Measurements from ENCODE around the gene PET117. TPM values are rescaled to one million over a fixed set of nuclear protein-coding genes. Genes with fewer than 3 reads are reported as not detected.
"Not testable (repeated sequence)": the region's sequence is repeated elsewhere in the genome, so short reads cannot be mapped to it uniquely, and the experiment has no call there.

Gene PET117
- total RNA-seq, 2 donors from 2014 or later = 9.1 to 13.2 TPM

DNA sequence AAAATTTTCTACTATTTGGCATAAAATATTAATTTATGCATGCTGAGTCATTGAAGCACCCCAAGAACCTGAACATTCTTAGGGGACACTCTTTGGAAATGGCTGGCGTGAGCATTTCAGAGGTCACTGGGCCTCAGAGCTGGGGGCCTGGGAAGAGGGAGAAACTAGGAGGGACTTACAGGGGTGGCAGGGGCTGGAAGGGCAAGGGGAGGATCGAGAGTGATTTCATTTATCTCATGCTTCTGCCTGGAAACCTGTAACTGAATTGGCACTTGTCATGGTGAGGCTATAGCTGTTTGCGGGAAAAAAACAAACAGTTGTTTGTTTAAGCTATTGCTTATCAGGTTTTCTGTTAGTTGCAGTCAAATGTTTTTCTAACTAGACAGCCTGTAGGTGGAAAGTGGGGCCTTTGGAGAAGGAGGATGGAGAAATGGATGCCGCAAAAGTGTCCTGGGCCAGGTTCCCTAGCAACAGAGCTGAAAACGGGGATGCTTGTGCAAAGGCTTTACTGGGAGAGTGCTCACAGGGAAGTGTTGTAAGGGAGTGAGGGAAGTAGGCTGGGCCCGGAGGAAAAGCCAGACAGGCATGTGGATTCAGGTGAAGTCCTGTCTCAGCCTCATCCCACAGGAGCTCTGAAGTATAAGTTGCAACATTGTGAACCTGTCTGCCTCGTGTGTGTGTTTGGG, 36.4 kb upstream of the PET117 start:
- Histone ChIP-seq H3K36me3 (replicated peaks in 1 of 2; ENCODE audit: insufficient read depth in 1 of 2, low read depth in 2 of 2) (no peaks in the 10 kb centered on the region), H3K9me3 (no peaks in the 10 kb centered on the region), H3K27ac (no peak overlapping the region), H3K4me1 (peaks cover 7% of the 10 kb centered on the region), H3K27me3 (peaks cover 0 to 4% of the 10 kb centered on the region in 2 donors), H3K4me3 (no peak overlapping the region)
- ATAC-seq = no peak
- no peak for DNase-seq
- TF ChIP-seq, protein P1, sequence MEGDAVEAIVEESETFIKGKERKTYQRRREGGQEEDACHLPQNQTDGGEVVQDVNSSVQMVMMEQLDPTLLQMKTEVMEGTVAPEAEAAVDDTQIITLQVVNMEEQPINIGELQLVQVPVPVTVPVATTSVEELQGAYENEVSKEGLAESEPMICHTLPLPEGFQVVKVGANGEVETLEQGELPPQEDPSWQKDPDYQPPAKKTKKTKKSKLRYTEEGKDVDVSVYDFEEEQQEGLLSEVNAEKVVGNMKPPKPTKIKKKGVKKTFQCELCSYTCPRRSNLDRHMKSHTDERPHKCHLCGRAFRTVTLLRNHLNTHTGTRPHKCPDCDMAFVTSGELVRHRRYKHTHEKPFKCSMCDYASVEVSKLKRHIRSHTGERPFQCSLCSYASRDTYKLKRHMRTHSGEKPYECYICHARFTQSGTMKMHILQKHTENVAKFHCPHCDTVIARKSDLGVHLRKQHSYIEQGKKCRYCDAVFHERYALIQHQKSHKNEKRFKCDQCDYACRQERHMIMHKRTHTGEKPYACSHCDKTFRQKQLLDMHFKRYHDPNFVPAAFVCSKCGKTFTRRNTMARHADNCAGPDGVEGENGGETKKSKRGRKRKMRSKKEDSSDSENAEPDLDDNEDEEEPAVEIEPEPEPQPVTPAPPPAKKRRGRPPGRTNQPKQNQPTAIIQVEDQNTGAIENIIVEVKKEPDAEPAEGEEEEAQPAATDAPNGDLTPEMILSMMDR (IDR thresholded peaks at IDR 0.05) = no peak
- no peak for TF ChIP-seq POLR2A (IDR thresholded peaks at IDR 0.05)
- WGBS, 2 donors = 46% methylated on average over 7 of the region's 7 CpGs
- intact Hi-C loops (cut with DNase I) = no loop called here

DNA sequence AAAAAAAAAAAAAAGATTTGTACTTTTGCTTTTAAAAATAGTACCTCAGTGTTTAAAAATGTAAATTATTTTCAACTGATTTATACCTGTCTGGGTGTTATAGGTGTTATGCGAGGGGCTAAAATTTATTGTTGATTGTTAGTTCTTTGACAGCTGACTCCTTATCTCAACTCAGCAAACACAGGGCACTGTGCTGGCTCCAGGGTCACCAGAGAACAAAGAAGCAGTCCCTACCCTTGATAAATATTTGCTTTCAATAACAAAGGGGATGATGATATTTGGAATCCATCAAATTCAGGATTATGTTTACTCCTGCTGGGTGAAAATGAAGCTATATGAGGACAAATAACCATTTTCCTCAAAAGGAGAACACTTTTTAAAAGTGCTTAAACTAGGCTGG, 34.2 kb upstream of the PET117 start:
- 20 to 21% methylated on average over 1 of the region's 1 CpG for WGBS, 2 donors
- no peak for ATAC-seq

DNA sequence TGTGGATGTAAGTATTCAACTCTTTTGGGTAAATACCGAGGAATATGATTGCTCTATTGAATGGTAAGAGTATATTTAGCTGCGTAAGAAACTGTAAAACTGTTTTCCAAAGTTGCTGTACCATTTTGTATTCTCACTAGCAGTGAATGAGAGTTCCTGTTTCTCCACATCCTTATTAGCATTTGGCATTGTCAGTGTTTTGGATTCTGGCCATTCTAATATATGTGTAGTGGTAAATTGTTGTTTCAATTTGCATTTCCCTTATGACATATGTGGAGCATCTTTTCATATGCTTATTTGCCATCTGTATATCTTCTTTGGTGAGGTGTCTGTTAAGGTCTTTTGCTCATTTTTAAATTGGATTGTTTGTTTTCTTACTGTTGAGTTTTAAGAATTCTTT, 29.3 kb upstream of the PET117 start:
- Histone ChIP-seq H3K9me3 (no peaks in the 10 kb centered on the region), H3K4me3 (no peak overlapping the region), H3K36me3 (replicated peaks in 1 of 2; ENCODE audit: insufficient read depth in 1 of 2, low read depth in 2 of 2) (no peaks in the 10 kb centered on the region), H3K27ac (no peak overlapping the region), H3K27me3 (peaks cover 0 to 4% of the 10 kb centered on the region in 2 donors), H3K4me1 (peaks cover 6% of the 10 kb centered on the region)
- no peak for TF ChIP-seq POLR2A (IDR thresholded peaks at IDR 0.05)
- TF ChIP-seq, protein P1 (IDR thresholded peaks at IDR 0.05) = no peak
- 85 to 94% methylated on average over 2 of the region's 2 CpGs for WGBS, 2 donors
- intact Hi-C loops (cut with DNase I) = no loop called here
- DNase-seq (no peak), ATAC-seq (no peak)

More for the DNA sequence above, 34.2 kb upstream of the PET117 start:
- Histone ChIP-seq H3K27me3 (peaks cover 0 to 4% of the 10 kb centered on the region in 2 donors), H3K36me3 (replicated peaks in 1 of 2; ENCODE audit: insufficient read depth in 1 of 2, low read depth in 2 of 2) (no peaks in the 10 kb centered on the region), H3K27ac (no peak overlapping the region), H3K9me3 (no peaks in the 10 kb centered on the region), H3K4me1 (peaks cover 7% of the 10 kb centered on the region), H3K4me3 (no peak overlapping the region)
- intact Hi-C loops (cut with DNase I) = no loop called here
- TF ChIP-seq POLR2A (IDR thresholded peaks at IDR 0.05) = no peak
- TF ChIP-seq, protein P1 (IDR thresholded peaks at IDR 0.05) = no peak
- DNase-seq = no peak

DNA sequence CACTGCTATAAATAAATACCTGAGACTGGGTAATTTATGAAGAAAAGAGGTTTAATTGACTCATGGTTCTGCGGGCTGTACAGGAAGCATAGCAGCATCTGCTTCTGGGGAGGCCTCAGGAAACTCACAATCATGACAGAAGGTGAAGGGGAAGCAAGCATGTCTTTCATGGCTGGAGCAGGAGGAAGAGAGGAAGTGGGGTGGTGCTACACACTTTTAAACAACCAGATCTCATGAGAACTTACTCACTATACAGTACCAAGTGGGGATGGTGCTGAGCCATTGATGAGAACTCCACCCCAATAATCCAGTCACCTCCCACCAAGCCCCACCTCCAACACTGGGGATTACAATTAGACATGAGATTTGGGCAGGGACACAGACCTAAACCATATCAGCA, 9.1 kb upstream of the PET117 start:
- H3K4me3 ChIP-seq; DNase-seq; H3K36me3 ChIP-seq (replicated peaks in 1 of 2; ENCODE audit: insufficient read depth in 1 of 2, low read depth in 2 of 2); ATAC-seq; H3K4me1 ChIP-seq; H3K27me3 ChIP-seq; intact Hi-C loops (cut with DNase I); H3K9me3 ChIP-seq; H3K27ac ChIP-seq: not testable (repeated sequence)
- 57 to 66% methylated on average over 1 of the region's 1 CpG for WGBS, 2 donors

DNA sequence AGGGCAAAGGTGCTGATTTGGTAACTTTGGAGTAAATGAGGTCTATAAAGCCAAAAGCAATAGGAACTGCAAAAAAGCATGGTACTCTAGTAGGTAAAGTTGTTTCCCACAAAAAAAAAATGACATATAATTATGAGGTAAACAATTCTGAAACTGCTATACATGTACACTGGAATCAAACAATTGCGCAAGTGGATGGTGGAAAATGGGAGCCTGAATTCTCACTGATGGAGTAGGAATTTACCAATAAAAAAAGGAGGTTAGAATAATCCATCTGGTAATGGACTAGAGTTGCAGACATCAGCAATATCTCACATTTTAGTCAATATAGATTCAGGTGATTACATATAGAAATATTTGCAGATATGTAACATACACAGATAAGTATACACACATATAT, 5.0 kb upstream of the PET117 start:
- no peak for DNase-seq
- TF ChIP-seq POLR2A (IDR thresholded peaks at IDR 0.05) = no peak
- TF ChIP-seq, protein P1 (IDR thresholded peaks at IDR 0.05) = no peak
- H3K27me3 ChIP-seq = no peaks in the 10 kb centered on the region
- H3K4me1 ChIP-seq = peaks cover 12% of the 10 kb centered on the region
- H3K36me3 ChIP-seq (replicated peaks in 1 of 2; ENCODE audit: insufficient read depth in 1 of 2, low read depth in 2 of 2) = no peaks in the 10 kb centered on the region
- WGBS, 2 donors = 100% methylated on average over 1 of the region's 1 CpG
- ATAC-seq = no peak
- H3K4me3 ChIP-seq = no peak overlapping the region
- intact Hi-C loops (cut with DNase I) = loop anchor here (10.0 kb wide), 1 partner anchor 78 kb away; the partner anchor contains the start of gene OVOL2
- H3K9me3 ChIP-seq = no peaks in the 10 kb centered on the region
- H3K27ac ChIP-seq = no peak overlapping the region
